Liver (tissue), 9 donors: Measurements from ENCODE around the gene FKBP3. TPM values are rescaled to one million over a fixed set of nuclear protein-coding genes. Genes with fewer than 3 reads are reported as not detected.

ENCODE experiments used
- DNase-seq: peaks from one replicate; pipeline ENCODE4 v3.0.0-alpha.2; 2017; ENCODE audit warnings: low spot score
- H3K27ac ChIP-seq, 2 donors: one replicate each; pipeline ENCODE4 v1.7.0; 2013; ENCODE audit warnings: inconsistent platforms in 2 of 2, low read length in 2 of 2, control low read depth in 1 of 2, low read depth in 1 of 2, mild to moderate bottlenecking in 1 of 2
- H3K27me3 ChIP-seq, 4 donors: one replicate each; pipeline versions ENCODE4 v1.6.1 to v1.7.0; 2013; ENCODE audit warnings: low read length in 3 of 4, inconsistent platforms in 1 of 4, mild to moderate bottlenecking in 1 of 4, moderate library complexity in 1 of 4; ENCODE audit not compliant: control insufficient read depth in 4 of 4, insufficient read depth in 4 of 4
- H3K36me3 ChIP-seq, 4 donors: one replicate each; pipeline versions ENCODE4 v1.6.1 to v1.7.0; 2013; ENCODE audit warnings: low read length in 3 of 4, mild to moderate bottlenecking in 3 of 4, low read depth in 1 of 4, moderate library complexity in 1 of 4; ENCODE audit not compliant: control insufficient read depth in 4 of 4, insufficient read depth in 3 of 4
- H3K4me1 ChIP-seq, 4 donors: one replicate each; pipeline versions ENCODE4 v1.6.1 to v1.7.0; 2013; ENCODE audit warnings: low read length in 3 of 4, mild to moderate bottlenecking in 3 of 4, moderate library complexity in 1 of 4; ENCODE audit not compliant: control insufficient read depth in 4 of 4, insufficient read depth in 4 of 4
- H3K4me3 ChIP-seq, 3 donors: one replicate each; pipeline versions ENCODE4 v1.6.1 to v1.7.0; 2013; ENCODE audit warnings: low read length in 3 of 3, control low read depth in 1 of 3, low read depth in 1 of 3, mild to moderate bottlenecking in 1 of 3
- H3K9ac ChIP-seq, 2 donors: one replicate each; pipeline ENCODE4 v1.7.0; 2013; ENCODE audit warnings: low read length in 2 of 2, mild to moderate bottlenecking in 2 of 2, moderate library complexity in 2 of 2, control low read depth in 1 of 2, low read depth in 1 of 2
- H3K9me3 ChIP-seq, 4 donors: one replicate each; pipeline versions ENCODE4 v1.6.1 to v1.7.0; 2013; ENCODE audit warnings: low read length in 3 of 4; ENCODE audit not compliant: control insufficient read depth in 4 of 4
- CTCF ChIP-seq: fragments of 150-350 bp; IDR thresholded peaks from 2 replicates; pipeline ENCODE4 v1.5.1; 2017; ENCODE audit warnings: improper control_type of control experiment, low read depth, low read length; ENCODE audit not compliant: missing input control
- EGR1 ChIP-seq, 2 donors: IDR thresholded peaks; 2 replicates each; pipeline ENCODE4 v1.6.1; 2016 to 2018; ENCODE audit warnings: antibody characterized with exemption in 2 of 2, low read depth in 2 of 2
- FOXA1 ChIP-seq: IDR thresholded peaks from 2 replicates; pipeline ENCODE4 v1.6.1; 2016; ENCODE audit warnings: antibody characterized with exemption
- FOXA2 ChIP-seq: IDR thresholded peaks from 2 replicates; pipeline ENCODE4 v1.6.1; 2016; ENCODE audit warnings: antibody characterized with exemption
- GABPA ChIP-seq, 2 donors: IDR thresholded peaks in 1 of 2; conservative IDR thresholded peaks in 1 of 2; 2 replicates each; pipeline ENCODE4 v1.6.1; 2016; ENCODE audit warnings: antibody characterized with exemption in 2 of 2, mild to moderate bottlenecking in 1 of 2, moderate library complexity in 1 of 2
- HNF4A ChIP-seq, 2 donors: conservative IDR thresholded peaks; 2 replicates each; pipeline ENCODE4 v1.6.1; 2016; ENCODE audit warnings: antibody characterized with exemption in 2 of 2, mild to moderate bottlenecking in 2 of 2
- HNF4G ChIP-seq: IDR thresholded peaks from 2 replicates; pipeline ENCODE4 v1.6.1; 2016; ENCODE audit warnings: antibody characterized with exemption
- JUND ChIP-seq, 2 donors: IDR thresholded peaks; 2 replicates each; pipeline ENCODE4 v1.6.1; 2016; ENCODE audit warnings: antibody characterized with exemption in 2 of 2
- NR2F2 ChIP-seq: IDR thresholded peaks from 2 replicates; pipeline ENCODE4 v1.6.1; 2016; ENCODE audit warnings: antibody characterized with exemption
- RAD21 ChIP-seq, 2 donors: IDR thresholded peaks; 2 replicates each; pipeline ENCODE4 v1.6.1; 2016; ENCODE audit warnings: antibody characterized with exemption in 2 of 2, mild to moderate bottlenecking in 2 of 2
- RXRA ChIP-seq, 2 donors: IDR thresholded peaks; 2 replicates each; pipeline ENCODE4 v1.6.1; 2017 to 2018; ENCODE audit warnings: antibody characterized with exemption in 2 of 2, mild to moderate bottlenecking in 1 of 2
- SP1 ChIP-seq: IDR thresholded peaks from 2 replicates; pipeline ENCODE4 v1.6.1; 2018; ENCODE audit warnings: antibody characterized with exemption, mild to moderate bottlenecking
- TAF1 ChIP-seq: conservative IDR thresholded peaks from 2 replicates; pipeline ENCODE4 v1.6.1; 2016; ENCODE audit warnings: antibody characterized with exemption, mild to moderate bottlenecking
- YY1 ChIP-seq: IDR thresholded peaks from 2 replicates; pipeline ENCODE4 v1.6.1; 2016; ENCODE audit warnings: antibody characterized with exemption, mild to moderate bottlenecking
- ZBTB33 ChIP-seq: IDR thresholded peaks from 2 replicates; pipeline ENCODE4 v1.6.1; 2016; ENCODE audit warnings: antibody characterized with exemption
- WGBS: extraction: QIAGEN DNeasy Blood & Tissue Kit; methylation state at CpG from one replicate; pipeline ENCODE4 v1.1.7; 2013; 5-methylcytosine and 5-hydroxymethylcytosine counted together
- polyA plus RNA-seq, 2 donors: library from polyadenylated mRNA; stranded (reverse) in 1 of 2; unstranded in 1 of 2; fragments of 200-250 nt in 1 of 2; fragments of >200 nt in 1 of 2; fragmentation: Nextera tagmentation in 1 of 2; extraction: Ambion mirVana in 1 of 2; gene quantifications; one replicate each; pipeline versions ENCODE4 v1.2.1 to v1.2.3, GENCODE V29; 2013 to 2015
- total RNA-seq, 2 donors: library from RNA; depleted of rRNA; stranded (reverse); fragments of >200 nt; gene quantifications; one replicate each; pipeline ENCODE4 v1.2.3, GENCODE V29; 2014
- TF ChIP-seq, protein P1 (sequence below): IDR thresholded peaks from 2 replicates; pipeline ENCODE4 v1.6.1; 2016; ENCODE audit warnings: antibody characterized with exemption
- TF ChIP-seq, protein P2 (sequence below): IDR thresholded peaks from 2 replicates; pipeline ENCODE4 v1.6.1; 2016; ENCODE audit warnings: antibody characterized with exemption, mild to moderate bottlenecking
- TF ChIP-seq, protein P3 (sequence below): IDR thresholded peaks from 2 replicates; pipeline ENCODE4 v1.6.1; 2016; ENCODE audit warnings: antibody characterized with exemption
- donor health status: healthy.
- donor health status: healthy.
- donor health status: healthy.
- donor health status: healthy.
- donor health status: healthy.

Gene FKBP3
- total RNA-seq (10 to 100 TPM; 11.9 to 18.1 TPM), polyA plus RNA-seq (10 to 100 TPM; 33.3 to 66.4 TPM)

DNA sequence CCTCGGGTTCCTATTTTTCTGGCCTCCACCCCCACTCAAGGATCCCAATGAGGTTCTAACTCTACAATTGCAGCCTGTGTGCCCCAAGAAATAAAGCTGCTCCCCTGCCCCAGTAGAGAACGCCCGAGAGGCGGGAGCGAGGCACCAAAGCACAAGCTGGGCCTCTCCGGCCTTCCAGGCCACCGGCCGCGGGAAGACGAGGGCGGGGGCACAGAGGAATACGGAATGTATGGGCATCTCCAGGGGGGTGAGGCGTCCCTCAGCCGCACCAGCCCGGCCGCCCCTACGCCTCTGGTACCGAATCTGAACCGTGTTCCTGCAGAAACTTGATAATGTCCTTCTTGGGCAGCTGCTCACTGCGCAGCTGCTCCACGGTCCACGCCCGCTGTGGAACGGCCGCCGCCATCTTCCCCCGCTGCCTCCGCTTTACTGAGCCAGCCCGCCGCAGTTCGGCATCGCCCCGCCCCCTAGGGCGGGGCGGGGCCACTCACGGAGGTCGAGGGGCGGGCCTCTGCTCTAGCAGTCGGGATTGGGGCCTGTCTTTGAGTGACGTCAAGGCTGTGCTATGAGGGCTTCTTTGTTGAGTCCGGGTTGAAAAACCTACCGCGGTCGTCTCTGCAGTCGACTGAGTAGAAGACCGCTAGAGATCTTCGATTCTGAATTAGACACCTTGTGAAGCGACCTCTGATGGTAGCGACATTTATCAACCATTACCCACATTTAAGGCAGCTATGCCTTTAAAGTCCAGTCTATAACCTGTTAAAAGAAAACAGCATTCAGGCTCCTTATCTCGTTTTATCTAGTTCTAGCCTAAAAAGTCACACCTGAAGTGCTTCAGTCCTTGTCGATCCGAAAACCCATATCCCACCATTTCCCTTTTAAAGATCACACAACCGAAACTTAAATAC lies at the start of gene FKBP3:
FKBP3 (minus strand) TSS at position 431 of the 908 bp plus-strand sequence; CDS start at position 406, 25 bp downstream.
- peak; percentile 95 for DNase-seq
- peak; percentile 21 to 24 for TF ChIP-seq RXRA (IDR thresholded peaks at IDR 0.05)
- TF ChIP-seq TAF1: peak; percentile 84
- no peak for TF ChIP-seq HNF4G
- peak; percentile 83 for TF ChIP-seq SP1
- TF ChIP-seq, protein P1, sequence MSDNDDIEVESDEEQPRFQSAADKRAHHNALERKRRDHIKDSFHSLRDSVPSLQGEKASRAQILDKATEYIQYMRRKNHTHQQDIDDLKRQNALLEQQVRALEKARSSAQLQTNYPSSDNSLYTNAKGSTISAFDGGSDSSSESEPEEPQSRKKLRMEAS: peak; percentile 30
- peak in 1 of 2 donors; percentile 40 for TF ChIP-seq HNF4A (conservative IDR thresholded peaks at IDR 0.05)
- no peak for TF ChIP-seq FOXA2
- TF ChIP-seq, protein P2, sequence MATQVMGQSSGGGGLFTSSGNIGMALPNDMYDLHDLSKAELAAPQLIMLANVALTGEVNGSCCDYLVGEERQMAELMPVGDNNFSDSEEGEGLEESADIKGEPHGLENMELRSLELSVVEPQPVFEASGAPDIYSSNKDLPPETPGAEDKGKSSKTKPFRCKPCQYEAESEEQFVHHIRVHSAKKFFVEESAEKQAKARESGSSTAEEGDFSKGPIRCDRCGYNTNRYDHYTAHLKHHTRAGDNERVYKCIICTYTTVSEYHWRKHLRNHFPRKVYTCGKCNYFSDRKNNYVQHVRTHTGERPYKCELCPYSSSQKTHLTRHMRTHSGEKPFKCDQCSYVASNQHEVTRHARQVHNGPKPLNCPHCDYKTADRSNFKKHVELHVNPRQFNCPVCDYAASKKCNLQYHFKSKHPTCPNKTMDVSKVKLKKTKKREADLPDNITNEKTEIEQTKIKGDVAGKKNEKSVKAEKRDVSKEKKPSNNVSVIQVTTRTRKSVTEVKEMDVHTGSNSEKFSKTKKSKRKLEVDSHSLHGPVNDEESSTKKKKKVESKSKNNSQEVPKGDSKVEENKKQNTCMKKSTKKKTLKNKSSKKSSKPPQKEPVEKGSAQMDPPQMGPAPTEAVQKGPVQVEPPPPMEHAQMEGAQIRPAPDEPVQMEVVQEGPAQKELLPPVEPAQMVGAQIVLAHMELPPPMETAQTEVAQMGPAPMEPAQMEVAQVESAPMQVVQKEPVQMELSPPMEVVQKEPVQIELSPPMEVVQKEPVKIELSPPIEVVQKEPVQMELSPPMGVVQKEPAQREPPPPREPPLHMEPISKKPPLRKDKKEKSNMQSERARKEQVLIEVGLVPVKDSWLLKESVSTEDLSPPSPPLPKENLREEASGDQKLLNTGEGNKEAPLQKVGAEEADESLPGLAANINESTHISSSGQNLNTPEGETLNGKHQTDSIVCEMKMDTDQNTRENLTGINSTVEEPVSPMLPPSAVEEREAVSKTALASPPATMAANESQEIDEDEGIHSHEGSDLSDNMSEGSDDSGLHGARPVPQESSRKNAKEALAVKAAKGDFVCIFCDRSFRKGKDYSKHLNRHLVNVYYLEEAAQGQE: no peak
- no peak for TF ChIP-seq EGR1 (IDR thresholded peaks at IDR 0.05; ENCODE audit: low read depth in 2 of 2)
- TF ChIP-seq, protein P3, sequence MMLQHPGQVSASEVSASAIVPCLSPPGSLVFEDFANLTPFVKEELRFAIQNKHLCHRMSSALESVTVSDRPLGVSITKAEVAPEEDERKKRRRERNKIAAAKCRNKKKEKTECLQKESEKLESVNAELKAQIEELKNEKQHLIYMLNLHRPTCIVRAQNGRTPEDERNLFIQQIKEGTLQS: no peak
- peak in 1 of 2 donors; percentile 13 for TF ChIP-seq RAD21 (IDR thresholded peaks at IDR 0.05)
- peak; percentile 31 for TF ChIP-seq FOXA1
- peak; percentile 99 for TF ChIP-seq YY1
- peak; percentile 62 for TF ChIP-seq NR2F2
- peak; percentile 66 to 77 for TF ChIP-seq GABPA (IDR thresholded peaks at IDR 0.05 in 1 of 2, conservative IDR thresholded peaks at IDR 0.05 in 1 of 2)
- no peak for TF ChIP-seq ZBTB33
- no peak for TF ChIP-seq CTCF
- peak; percentile 29 to 35 for TF ChIP-seq JUND (IDR thresholded peaks at IDR 0.05)
- H3K27ac ChIP-seq: peak within 1 kb of the TSS; percentile 81 to 83
- WGBS: under 1% methylated on average over 53 of the region's 53 CpGs
- no peaks in the 10 kb centered on the region for H3K27me3 ChIP-seq
- H3K9me3 ChIP-seq: no peaks in the 10 kb centered on the region
- H3K9ac ChIP-seq: peak within 1 kb of the TSS; percentile 95 to 98
- peaks cover 0 to 5% (median 0%) of the 10 kb centered on the region in 4 donors for H3K36me3 ChIP-seq
- peak within 1 kb of the TSS; percentile 75 to 97 (median 82) for H3K4me3 ChIP-seq
- H3K4me1 ChIP-seq: peaks cover 3 to 29% (median 17%) of the 10 kb centered on the region in 4 donors
